ENCODE data around the gene OPN5. TPM values are rescaled to one million over a fixed set of nuclear protein-coding genes. Genes with fewer than 3 reads are reported as not detected.

OPN5 gene
- total and polyA plus RNA-seq, 2 donors from 2014 or later = 0.16 TPM; not detected in 1

GRCh38 chr6:47736083-47736700, 45.6 kb upstream of the OPN5 start:
- intact Hi-C loops (cut with DNase I) = no loop called here
- Histone ChIP-seq H3K27me3 (ENCODE audit: control insufficient read depth, insufficient read depth, low read length) (no peaks in the 10 kb centered on the region), H3K4me3 (ENCODE audit: low read length in 3 of 3) (no peak overlapping the region), H3K9ac (ENCODE audit: low read length in 3 of 3) (no peak overlapping the region), H3K27ac (ENCODE audit: low read depth in 2 of 2, low read length in 2 of 2) (no peak overlapping the region), H3K9me3 (ENCODE audit: control insufficient read depth in 2 of 3, insufficient read depth in 1 of 3, low read length in 3 of 3) (no peaks in the 10 kb centered on the region), H3K36me3 (ENCODE audit: control insufficient read depth in 2 of 3, insufficient read depth in 3 of 3, low read length in 3 of 3) (no peaks in the 10 kb centered on the region), H3K4me1 (ENCODE audit: control insufficient read depth in 2 of 3, insufficient read depth in 2 of 3, low read depth in 1 of 3, low read length in 3 of 3) (no peaks in the 10 kb centered on the region)
- FAIRE-seq (no peak), DNase-seq (no peak)
- no peak for TF ChIP-seq CTCF (IDR thresholded peaks at IDR 0.05; ENCODE audit: borderline replicate concordance, extremely low read depth, insufficient read depth)

DNA sequence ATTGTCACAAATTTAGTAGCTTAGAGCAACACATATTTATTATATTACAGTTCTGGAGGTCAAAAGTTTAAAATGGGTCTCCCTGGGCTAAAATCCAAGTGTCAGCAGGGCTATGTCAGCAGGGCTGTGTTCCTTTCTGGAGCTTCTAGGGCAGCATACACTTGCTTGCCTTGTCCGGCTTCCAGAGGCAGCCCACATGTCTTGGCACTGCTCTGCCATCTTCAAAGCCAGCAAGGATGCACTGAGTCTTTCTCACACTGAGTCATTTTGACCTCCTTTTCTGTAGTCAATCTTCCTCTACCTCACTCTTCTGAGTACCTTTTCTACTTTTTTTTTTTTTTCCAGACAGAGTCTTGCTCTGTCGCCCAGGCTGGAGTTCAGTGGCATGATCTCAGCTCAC, 44.4 kb upstream of the OPN5 start:
- H3K4me1 ChIP-seq (ENCODE audit: control insufficient read depth in 2 of 3, insufficient read depth in 2 of 3, low read depth in 1 of 3, low read length in 3 of 3) = no peaks in the 10 kb centered on the region
- TF ChIP-seq CTCF (IDR thresholded peaks at IDR 0.05; ENCODE audit: borderline replicate concordance, extremely low read depth, insufficient read depth) = no peak
- H3K36me3 ChIP-seq (ENCODE audit: control insufficient read depth in 2 of 3, insufficient read depth in 3 of 3, low read length in 3 of 3) = no peaks in the 10 kb centered on the region
- no peak overlapping the region for H3K4me3 ChIP-seq (ENCODE audit: low read length in 3 of 3)
- FAIRE-seq (no peak), DNase-seq (no peak)
- no peaks in the 10 kb centered on the region for H3K27me3 ChIP-seq (ENCODE audit: control insufficient read depth, insufficient read depth, low read length)
- H3K27ac ChIP-seq (ENCODE audit: low read depth in 2 of 2, low read length in 2 of 2) = no peak overlapping the region
- no peak overlapping the region for H3K9ac ChIP-seq (ENCODE audit: low read length in 3 of 3)
- intact Hi-C loops (cut with DNase I) = no loop called here
- H3K9me3 ChIP-seq (ENCODE audit: control insufficient read depth in 2 of 3, insufficient read depth in 1 of 3, low read length in 3 of 3) = no peaks in the 10 kb centered on the region

- intact Hi-C loops (cut with DNase I) = no loop called here
- no peaks in the 10 kb centered on the region for H3K36me3 ChIP-seq (ENCODE audit: control insufficient read depth in 2 of 3, insufficient read depth in 3 of 3, low read length in 3 of 3)
- peaks cover 0 to 3% (median 0%) of the 10 kb centered on the region in 3 donors for H3K9me3 ChIP-seq (ENCODE audit: control insufficient read depth in 2 of 3, insufficient read depth in 1 of 3, low read length in 3 of 3)
- no peaks in the 10 kb centered on the region for H3K27me3 ChIP-seq (ENCODE audit: control insufficient read depth, insufficient read depth, low read length)
- TF ChIP-seq CTCF (IDR thresholded peaks at IDR 0.05; ENCODE audit: borderline replicate concordance, extremely low read depth, insufficient read depth) = no peak
- no peaks in the 10 kb centered on the region for H3K4me1 ChIP-seq (ENCODE audit: control insufficient read depth in 2 of 3, insufficient read depth in 2 of 3, low read depth in 1 of 3, low read length in 3 of 3)
- FAIRE-seq (no peak), DNase-seq (no peak)
- no peak overlapping the region for H3K4me3 ChIP-seq (ENCODE audit: low read length in 3 of 3)
- no peak overlapping the region for H3K27ac ChIP-seq (ENCODE audit: low read depth in 2 of 2, low read length in 2 of 2)
- H3K9ac ChIP-seq (ENCODE audit: low read length in 3 of 3) = no peak overlapping the region
Observed at GRCh38 chr6:47740714-47741113, 41.1 kb upstream of the OPN5 start.

- Histone ChIP-seq H3K4me1 (ENCODE audit: control insufficient read depth in 2 of 3, insufficient read depth in 2 of 3, low read depth in 1 of 3, low read length in 3 of 3) (no peaks in the 10 kb centered on the region), H3K27ac (ENCODE audit: low read depth in 2 of 2, low read length in 2 of 2) (no peak overlapping the region), H3K9ac (ENCODE audit: low read length in 3 of 3) (no peak overlapping the region), H3K27me3 (ENCODE audit: control insufficient read depth, insufficient read depth, low read length) (no peaks in the 10 kb centered on the region), H3K36me3 (ENCODE audit: control insufficient read depth in 2 of 3, insufficient read depth in 3 of 3, low read length in 3 of 3) (no peaks in the 10 kb centered on the region), H3K4me3 (ENCODE audit: low read length in 3 of 3) (no peak overlapping the region), H3K9me3 (ENCODE audit: control insufficient read depth in 2 of 3, insufficient read depth in 1 of 3, low read length in 3 of 3) (peaks cover 0 to 3% (median 0%) of the 10 kb centered on the region in 3 donors)
- DNase-seq = no peak
- TF ChIP-seq CTCF (IDR thresholded peaks at IDR 0.05; ENCODE audit: borderline replicate concordance, extremely low read depth, insufficient read depth) = no peak
- intact Hi-C loops (cut with DNase I) = no loop called here
- FAIRE-seq = no peak
Observed at GRCh38 chr6:47741807-47742206, 40.0 kb upstream of the OPN5 start.
